ENCODE measurements around the gene MST1R.
"Not testable (repeated sequence)": the region's sequence is repeated elsewhere in the genome, so short reads cannot be mapped to it uniquely, and the experiment has no call there.

MST1R gene

GRCh38 chr3:49904448-49904847 is 775 bp upstream of the MST1R start:
- H2AK5ac ChIP-seq (ENCODE audit: low read length, severe bottlenecking); H4K8ac ChIP-seq (ENCODE audit: low read length); H3K27ac ChIP-seq (ENCODE audit: low read length, poor library complexity, severe bottlenecking); H2BK5ac ChIP-seq (ENCODE audit: low read depth, low read length, poor library complexity, severe bottlenecking); DNase-seq; H3K18ac ChIP-seq (ENCODE audit: low read depth in 1 of 2, low read length in 2 of 2); H3K9me3 ChIP-seq (ENCODE audit: control insufficient read depth, low read length); H3K4me2 ChIP-seq (ENCODE audit: low read length, poor library complexity, severe bottlenecking); H2BK120ac ChIP-seq (ENCODE audit: low read depth, low read length); H3K14ac ChIP-seq (ENCODE audit: low read length in 2 of 2); H3K4me3 ChIP-seq (ENCODE audit: insufficient read depth in 1 of 2, low read depth in 1 of 2, low read length in 2 of 2); H3K79me1 ChIP-seq (replicated peaks; ENCODE audit: low read length, poor library complexity, severe bottlenecking); H2BK15ac ChIP-seq (ENCODE audit: low read depth, poor library complexity, severe bottlenecking); H3K4ac ChIP-seq (ENCODE audit: low read depth in 1 of 2, low read length in 2 of 2); H2AFZ ChIP-seq (ENCODE audit: low read depth, low read length); H3K23ac ChIP-seq (ENCODE audit: low read length in 2 of 2); H2BK12ac ChIP-seq (ENCODE audit: low read length in 2 of 2); H3K9ac ChIP-seq (ENCODE audit: low read length); H3K27me3 ChIP-seq (ENCODE audit: control insufficient read depth in 1 of 2, insufficient read depth in 1 of 2, low read length in 2 of 2); H4K91ac ChIP-seq (ENCODE audit: low read length): not testable (repeated sequence)
- whole genome bisulfite sequencing: over 99% methylated on average over 12 of the region's 13 CpGs
- peaks cover 7 to 10% of the 10 kb centered on the region in 2 experiments for H3K36me3 ChIP-seq (ENCODE audit: control insufficient read depth in 1 of 2, insufficient read depth in 2 of 2, low read depth in 1 of 2, low read length in 2 of 2)
- H3K4me1 ChIP-seq (ENCODE audit: control insufficient read depth, insufficient read depth, low read depth, low read length): peaks cover 19% of the 10 kb centered on the region

GRCh38 chr3:49902511-49903345 is 945 bp downstream of the MST1R start:
- Histone ChIP-seq H3K9ac (ENCODE audit: low read length) (no peak overlapping the region), H3K36me3 (ENCODE audit: control insufficient read depth in 1 of 2, insufficient read depth in 2 of 2, low read depth in 1 of 2, low read length in 2 of 2) (no peaks in the 10 kb centered on the region), H4K91ac (ENCODE audit: low read length) (no peak overlapping the region), H2BK15ac (ENCODE audit: low read depth, poor library complexity, severe bottlenecking) (no peak overlapping the region), H4K8ac (ENCODE audit: low read length) (no peak overlapping the region), H3K23ac (ENCODE audit: low read length in 2 of 2) (no peak overlapping the region), H3K14ac (ENCODE audit: low read length in 2 of 2) (no peak overlapping the region), H3K4me3 (ENCODE audit: insufficient read depth in 1 of 2, low read depth in 1 of 2, low read length in 2 of 2) (no peak overlapping the region), H3K27me3 (ENCODE audit: control insufficient read depth in 1 of 2, insufficient read depth in 1 of 2, low read length in 2 of 2) (peaks cover 0 to 3% of the 10 kb centered on the region in 2 experiments), H3K18ac (ENCODE audit: low read depth in 1 of 2, low read length in 2 of 2) (no peak overlapping the region), H3K79me1 (replicated peaks; ENCODE audit: low read length, poor library complexity, severe bottlenecking) (no peaks in the 10 kb centered on the region), H3K4ac (ENCODE audit: low read depth in 1 of 2, low read length in 2 of 2) (no peak overlapping the region), H2BK5ac (ENCODE audit: low read depth, low read length, poor library complexity, severe bottlenecking) (no peak overlapping the region), H3K4me1 (ENCODE audit: control insufficient read depth, insufficient read depth, low read depth, low read length) (peaks cover 19% of the 10 kb centered on the region), H2AFZ (ENCODE audit: low read depth, low read length) (no peak overlapping the region), H3K27ac (ENCODE audit: low read length, poor library complexity, severe bottlenecking) (no peak overlapping the region), H3K4me2 (ENCODE audit: low read length, poor library complexity, severe bottlenecking) (no peak overlapping the region), H2AK5ac (ENCODE audit: low read length, severe bottlenecking) (no peak overlapping the region), H3K9me3 (ENCODE audit: control insufficient read depth, low read length) (no peaks in the 10 kb centered on the region), H2BK120ac (ENCODE audit: low read depth, low read length) (no peak overlapping the region), H2BK12ac (ENCODE audit: low read length in 2 of 2) (no peak overlapping the region)
- 96% methylated on average over 44 of the region's 44 CpGs for WGBS
- DNase-seq: no peak

GRCh38 chr3:49901366-49902339 is 2.0 kb downstream of the MST1R start:
- H2BK15ac ChIP-seq (ENCODE audit: low read depth, poor library complexity, severe bottlenecking): no peak overlapping the region
- H3K4ac ChIP-seq (ENCODE audit: low read depth in 1 of 2, low read length in 2 of 2): no peak overlapping the region
- no peak overlapping the region for H2BK12ac ChIP-seq (ENCODE audit: low read length in 2 of 2)
- H3K23ac ChIP-seq (ENCODE audit: low read length in 2 of 2): no peak overlapping the region
- H4K8ac ChIP-seq (ENCODE audit: low read length): no peak overlapping the region
- no peaks in the 10 kb centered on the region for H3K36me3 ChIP-seq (ENCODE audit: control insufficient read depth in 1 of 2, insufficient read depth in 2 of 2, low read depth in 1 of 2, low read length in 2 of 2)
- H3K4me1 ChIP-seq (ENCODE audit: control insufficient read depth, insufficient read depth, low read depth, low read length): peaks cover 19% of the 10 kb centered on the region
- no peak overlapping the region for H2AFZ ChIP-seq (ENCODE audit: low read depth, low read length)
- no peak overlapping the region for H4K91ac ChIP-seq (ENCODE audit: low read length)
- WGBS: 80% methylated on average over 5 of the region's 11 CpGs
- no peaks in the 10 kb centered on the region for H3K9me3 ChIP-seq (ENCODE audit: control insufficient read depth, low read length)
- no peak overlapping the region for H3K9ac ChIP-seq (ENCODE audit: low read length)
- no peak overlapping the region for H2AK5ac ChIP-seq (ENCODE audit: low read length, severe bottlenecking)
- peaks cover 0 to 6% of the 10 kb centered on the region in 2 experiments for H3K27me3 ChIP-seq (ENCODE audit: control insufficient read depth in 1 of 2, insufficient read depth in 1 of 2, low read length in 2 of 2)
- no peak overlapping the region for H3K14ac ChIP-seq (ENCODE audit: low read length in 2 of 2)
- H2BK5ac ChIP-seq (ENCODE audit: low read depth, low read length, poor library complexity, severe bottlenecking): no peak overlapping the region
- H3K18ac ChIP-seq (ENCODE audit: low read depth in 1 of 2, low read length in 2 of 2): no peak overlapping the region
- no peak overlapping the region for H3K4me3 ChIP-seq (ENCODE audit: insufficient read depth in 1 of 2, low read depth in 1 of 2, low read length in 2 of 2)
- H2BK120ac ChIP-seq (ENCODE audit: low read depth, low read length): no peak overlapping the region
- H3K79me1 ChIP-seq (replicated peaks; ENCODE audit: low read length, poor library complexity, severe bottlenecking): no peaks in the 10 kb centered on the region
- peak; percentile 26 for DNase-seq
- no peak overlapping the region for H3K4me2 ChIP-seq (ENCODE audit: low read length, poor library complexity, severe bottlenecking)
- no peak overlapping the region for H3K27ac ChIP-seq (ENCODE audit: low read length, poor library complexity, severe bottlenecking)

All from mesenchymal stem cell (in vitro differentiated cells and primary cell).